Activated CD4-positive, CD25-positive, alpha-beta regulatory T cell treated with anti-CD3 and anti-CD28 coated beads, Interleukin-2, amount 50 U/mL, for 24 hours (primary cell): Measurements from ENCODE around the gene LATS1.
"Not testable (repeated sequence)": the region's sequence is repeated elsewhere in the genome, so short reads cannot be mapped to it uniquely, and the experiment has no call there.

Source experiments
- ATAC-seq, 2 donors: fragments of 150-1000 bp; cut with Tn5 transposase; one replicate each; pipeline ENCODE4 v1.10.0; 2021; ENCODE audit warnings: mild to moderate bottlenecking in 1 of 2, moderate library complexity in 1 of 2

Gene LATS1

GRCh38 chr6:149728499-149729234 lies 10.8 kb upstream of the LATS1 start:
- no peak for ATAC-seq

GRCh38 chr6:149727793-149728498 lies 10.0 kb upstream of the LATS1 start:
- ATAC-seq: no peak

- ATAC-seq: no peak
Measured at GRCh38 chr6:149725785-149726184, 7.9 kb upstream of the LATS1 start.

- ATAC-seq: peak; percentile 93 to 99
Measured at GRCh38 chr6:149723771-149724417, 6.0 kb upstream of the LATS1 start.

GRCh38 chr6:149723262-149723661 lies 5.4 kb upstream of the LATS1 start:
- ATAC-seq: no peak

GRCh38 chr6:149719531-149719930 lies 1.6 kb upstream of the LATS1 start:
- no peak for ATAC-seq

GRCh38 chr6:149717255-149717587 lies 680 bp downstream of the LATS1 start:
- ATAC-seq: no peak

- no peak for ATAC-seq
Measured at GRCh38 chr6:149716181-149716963, 1.5 kb downstream of the LATS1 start.

- ATAC-seq: no peak
Measured at GRCh38 chr6:149714442-149714841, 3.5 kb downstream of the LATS1 start.

- no peak for ATAC-seq
Measured at GRCh38 chr6:149711711-149712110, 6.2 kb downstream of the LATS1 start.

GRCh38 chr6:149701714-149702113 lies 16.2 kb downstream of the LATS1 start:
- no peak for ATAC-seq

- ATAC-seq: no peak
Measured at GRCh38 chr6:149699150-149699549, 18.8 kb downstream of the LATS1 start.

GRCh38 chr6:149698175-149698574 lies 19.7 kb downstream of the LATS1 start:
- ATAC-seq: no peak

GRCh38 chr6:149696901-149697300 lies 21.0 kb downstream of the LATS1 start:
- ATAC-seq: no peak

- ATAC-seq: no peak
Measured at GRCh38 chr6:149694921-149695320, 23.0 kb downstream of the LATS1 start.

- ATAC-seq: no peak
Measured at GRCh38 chr6:149691201-149691600, 26.7 kb downstream of the LATS1 start.

- ATAC-seq: no peak
Measured at GRCh38 chr6:149686230-149686629, 31.7 kb downstream of the LATS1 start.

- no peak for ATAC-seq
Measured at GRCh38 chr6:149683256-149683859, 34.5 kb downstream of the LATS1 start.

GRCh38 chr6:149681845-149682244 lies 36.1 kb downstream of the LATS1 start:
- ATAC-seq: not testable (repeated sequence)

GRCh38 chr6:149681209-149681608 lies 36.7 kb downstream of the LATS1 start:
- no peak for ATAC-seq

- ATAC-seq: no peak
Measured at GRCh38 chr6:149680503-149680902, 37.4 kb downstream of the LATS1 start.

- not testable (repeated sequence) for ATAC-seq
Measured at GRCh38 chr6:149672265-149672664, 45.6 kb downstream of the LATS1 start.

GRCh38 chr6:149660028-149660427 lies 57.9 kb downstream of the LATS1 start:
- no peak for ATAC-seq
